Cerebellar nuclear complex (tissue), 1 donor: ENCODE measurements around the gene SETD1A.

Experiments
- DNase-seq, 2 experiments: peaks; one replicate each; lab custom pipeline; 2025; lab: John Stamatoyannopoulos, UW

SETD1A gene

DNA sequence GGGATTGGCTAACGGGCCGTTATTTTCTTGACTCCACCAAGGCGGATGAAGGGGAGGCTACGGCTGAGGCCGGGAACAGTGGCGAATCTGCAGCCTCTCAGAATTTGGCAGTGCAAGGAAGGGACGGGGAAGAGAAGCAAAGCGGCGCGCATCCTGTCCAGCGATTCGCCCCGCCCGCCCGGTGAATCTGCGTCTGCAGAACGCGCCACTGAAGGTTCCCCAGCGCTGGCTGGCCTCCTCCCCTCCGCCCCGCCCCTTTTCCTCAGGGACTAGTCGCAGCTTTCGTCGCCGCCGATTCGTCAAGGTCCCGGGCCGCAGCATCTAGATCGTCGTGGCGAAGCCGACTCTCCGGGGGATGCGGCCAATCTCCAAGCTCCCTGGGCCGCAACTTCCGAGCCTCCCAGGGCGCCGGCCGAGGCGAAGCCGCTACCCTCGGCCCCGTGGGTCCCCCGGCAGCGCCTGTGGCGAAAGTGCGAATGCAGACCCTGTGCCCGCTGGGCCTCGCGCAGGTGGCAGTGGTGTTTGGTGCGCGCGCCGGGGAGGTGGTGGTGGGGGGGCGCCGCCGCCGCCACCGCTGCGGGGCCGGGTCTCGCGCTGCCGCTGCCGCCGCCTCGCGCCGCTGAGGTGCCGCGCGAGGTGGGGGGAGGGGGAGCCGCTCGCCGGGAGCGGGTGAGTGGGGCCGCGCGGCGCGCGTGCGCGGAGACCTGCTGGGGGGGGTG is at the start of gene SETD1A:
Gene SETD1A (plus strand): TSS at position 299 of the 719 bp plus-strand sequence. CDS start 978 bp downstream, outside the sequence.
- peak; percentile 60 to 65 for DNase-seq

DNA sequence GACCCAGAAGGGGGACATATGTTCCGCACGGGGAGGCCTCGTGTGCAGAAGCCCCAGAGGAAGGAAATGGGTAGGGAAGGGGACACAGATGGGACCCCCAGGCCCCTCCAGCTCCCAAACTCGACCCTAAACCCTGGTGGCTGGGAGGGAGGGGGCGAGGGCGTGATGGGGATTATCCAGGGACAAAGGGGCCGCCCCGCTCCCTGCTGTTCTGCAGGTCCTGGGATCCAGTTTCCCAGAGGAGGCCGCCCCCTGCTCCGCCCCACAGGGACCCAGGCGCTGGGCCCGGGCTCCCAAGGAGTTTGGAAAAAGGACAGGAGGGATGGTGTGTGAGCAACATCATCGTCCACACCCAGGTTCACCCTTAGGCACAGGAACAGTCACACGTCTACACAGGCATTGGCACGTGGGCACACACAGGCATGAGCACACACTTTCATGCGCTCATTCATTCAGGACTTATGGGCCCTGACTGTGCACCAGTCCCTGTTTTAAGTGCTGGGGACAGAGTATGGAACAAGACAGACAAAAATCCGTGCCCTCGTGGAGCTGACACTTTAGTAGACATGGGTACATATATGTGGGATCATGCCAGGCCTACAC is 47.0 kb upstream of the SETD1A start:
- DNase-seq = no peak

DNA sequence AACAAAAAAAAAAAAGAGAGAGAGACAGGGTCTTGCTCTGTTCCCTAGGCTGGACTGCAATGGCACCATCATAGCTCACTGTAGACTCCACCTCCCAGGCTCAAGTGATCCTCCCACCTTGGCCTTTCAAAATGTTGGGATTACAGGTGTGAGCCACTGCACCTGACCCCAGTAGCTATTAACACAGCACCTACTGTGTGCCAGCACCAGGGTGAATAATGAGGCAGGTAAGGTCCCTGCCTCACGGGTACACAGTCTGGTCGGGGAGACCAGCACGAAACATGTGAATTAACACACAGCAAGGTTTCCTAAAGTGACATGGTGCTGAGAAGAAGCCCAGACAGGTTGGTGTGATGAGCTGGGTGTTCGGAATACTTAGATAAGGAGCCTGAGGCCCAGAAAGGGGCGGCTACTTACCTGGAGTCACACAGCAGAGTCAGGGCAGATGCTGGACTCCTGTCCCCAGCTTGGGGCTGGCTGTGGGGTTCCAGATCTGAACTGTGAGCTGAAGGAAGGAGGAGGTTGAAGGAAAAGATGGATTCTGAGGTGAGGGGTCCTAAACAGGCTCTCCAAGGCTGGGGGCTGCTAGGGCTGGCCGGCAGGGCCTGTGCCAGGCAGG is 44.7 kb upstream of the SETD1A start:
- no peak for DNase-seq

DNA sequence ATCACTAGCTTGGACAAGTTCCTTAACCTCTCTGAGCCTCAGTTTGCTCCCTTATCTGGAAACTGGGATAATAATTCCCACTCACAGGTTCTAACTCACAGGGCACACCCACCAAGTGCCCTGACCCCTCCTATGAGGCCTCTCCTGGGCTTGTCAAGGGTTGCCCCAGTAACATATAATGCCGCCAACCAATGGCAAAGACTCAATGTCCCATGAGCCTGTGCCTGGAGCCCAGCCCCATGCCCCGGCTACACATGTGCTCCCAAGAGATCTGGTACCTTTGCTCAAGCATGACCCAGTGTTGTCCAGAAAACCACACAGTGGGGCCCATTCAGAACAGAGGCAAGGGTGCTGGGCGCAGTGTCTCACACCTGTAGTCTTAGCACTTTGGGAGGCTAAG is 42.7 kb upstream of the SETD1A start:
- DNase-seq = no peak

- no peak for DNase-seq
Measured at GRCh38 chr16:30918614-30919013, 38.9 kb upstream of the SETD1A start.

DNA sequence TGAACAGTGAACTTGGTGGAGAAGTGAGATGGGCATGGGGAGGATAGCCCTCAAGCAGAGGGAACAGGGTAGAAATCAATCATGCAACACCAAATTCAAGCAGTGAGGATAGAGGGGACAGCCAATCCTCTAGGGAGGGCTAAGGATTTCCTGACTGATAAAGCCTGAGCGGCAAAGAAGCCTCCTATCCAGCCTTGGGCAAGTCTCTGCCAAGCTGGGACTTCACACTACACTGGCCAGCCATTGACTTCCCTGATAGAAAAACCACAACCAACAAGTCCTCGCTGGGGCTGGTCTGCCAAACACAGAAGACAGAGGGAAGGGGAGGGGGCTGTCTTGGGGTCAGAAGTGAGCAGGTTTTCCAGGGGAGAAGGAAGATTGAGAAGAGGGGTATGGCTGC is 36.7 kb upstream of the SETD1A start:
- DNase-seq = no peak

- no peak for DNase-seq
Measured at GRCh38 chr16:30921459-30921747, 36.2 kb upstream of the SETD1A start.

DNA sequence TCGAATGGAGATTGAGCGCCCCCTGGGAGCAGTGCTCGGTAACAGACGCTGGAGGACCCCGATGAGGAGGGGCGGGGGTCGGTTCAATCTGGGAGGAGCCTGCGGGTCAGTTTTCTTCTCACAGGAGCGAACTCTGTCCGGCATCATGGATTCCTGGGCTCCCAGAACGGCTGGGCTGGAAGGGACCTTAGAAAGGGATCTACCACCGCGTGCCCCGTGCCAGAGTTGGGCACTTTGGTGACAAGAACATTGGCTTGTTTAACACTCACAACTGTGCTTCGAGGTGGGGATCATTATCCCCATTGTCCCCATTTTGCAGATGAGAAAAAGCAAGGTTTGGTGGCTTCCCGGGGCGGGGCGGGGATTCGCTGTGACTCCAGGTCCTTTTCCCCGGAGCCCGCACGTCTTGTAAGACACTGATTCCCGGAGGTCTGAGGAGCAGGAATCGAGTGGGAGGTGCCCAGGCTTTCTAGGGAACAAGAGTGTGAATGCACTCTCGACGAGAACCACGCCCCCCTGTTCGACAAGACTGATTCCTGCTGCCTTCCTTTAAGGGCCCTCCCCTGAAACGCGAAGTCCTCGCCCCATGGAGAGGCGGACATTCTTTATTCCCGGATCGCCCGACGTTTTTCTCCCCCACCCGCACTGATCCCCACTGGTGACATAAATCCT is 35.7 kb upstream of the SETD1A start:
- peak in 1 of 2 experiments; percentile 41 for DNase-seq

DNA sequence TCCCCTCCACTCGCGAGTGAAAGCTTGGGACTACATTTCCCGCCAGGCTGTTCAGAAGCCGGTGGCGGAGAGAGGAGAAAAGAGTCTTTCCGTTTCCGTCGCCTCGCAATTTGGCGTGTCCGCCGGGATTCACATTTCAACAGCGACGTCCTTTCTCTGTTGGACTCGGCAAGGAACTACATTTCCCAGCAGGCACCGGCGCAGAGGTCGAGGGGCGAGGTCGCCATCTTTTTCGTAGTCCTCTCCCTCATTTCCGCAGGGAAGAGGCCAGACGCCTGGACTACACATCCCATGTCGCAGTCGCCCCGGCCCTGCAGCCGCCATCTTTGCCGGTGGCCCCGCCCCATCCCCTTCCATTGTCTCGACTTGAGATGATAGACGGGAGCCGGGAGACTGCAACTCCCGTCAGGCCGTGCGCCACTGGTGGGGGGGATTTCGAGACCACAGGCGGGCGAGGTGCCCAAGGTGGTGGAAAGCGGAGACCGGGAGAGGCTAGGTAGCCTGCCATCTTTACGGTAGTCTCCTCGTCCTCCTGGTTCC is 35.1 kb upstream of the SETD1A start:
- DNase-seq = peak; percentile 99 to 100

- DNase-seq = peak; percentile 100
Measured at GRCh38 chr16:30922960-30923535, 34.5 kb upstream of the SETD1A start.

- no peak for DNase-seq
Measured at GRCh38 chr16:30923554-30924075, 33.9 kb upstream of the SETD1A start, which contains the start of gene FBXL19. FBXL19 (plus strand) TSS chr16:30923572; CDS start chr16:30925755, 2,183 bp downstream.

- DNase-seq = no peak
Measured at GRCh38 chr16:30924076-30924912, 33.3 kb upstream of the SETD1A start.

DNA sequence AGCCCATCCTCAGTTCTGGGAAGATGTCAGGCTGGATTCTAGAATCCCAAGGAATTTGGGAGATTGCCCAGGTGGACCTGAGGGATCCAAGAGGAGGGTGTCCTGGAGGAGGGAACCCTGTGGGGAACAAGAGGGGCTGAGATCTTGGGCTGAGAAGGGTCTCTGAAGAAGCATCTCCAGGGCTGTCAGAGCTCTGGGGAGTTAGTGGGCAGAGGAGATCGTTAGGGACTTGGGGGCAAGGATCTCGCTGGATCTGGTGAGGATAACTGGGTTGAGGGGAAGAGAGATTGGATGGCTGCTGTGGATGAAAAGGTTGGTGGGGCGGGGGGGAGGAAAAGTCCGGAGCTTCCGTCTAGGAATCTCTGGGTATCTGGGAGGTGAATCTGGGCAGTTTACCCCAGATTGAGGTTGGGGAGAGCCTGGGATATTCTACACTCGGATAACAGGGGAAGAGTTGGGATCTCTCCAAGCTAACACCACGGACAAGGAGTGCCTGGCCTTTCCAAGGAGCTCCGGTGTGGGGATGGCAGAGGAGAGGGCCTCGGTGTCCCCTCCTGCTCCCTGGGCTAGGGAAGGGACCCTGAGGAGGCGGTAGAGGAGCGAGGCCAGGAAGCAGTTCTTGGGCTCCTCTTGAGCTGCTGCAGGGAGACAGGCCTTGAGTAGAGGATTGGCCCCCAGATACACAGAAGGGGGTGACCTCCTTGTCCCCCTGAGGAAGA is 32.5 kb upstream of the SETD1A start:
- no peak for DNase-seq

- DNase-seq = no peak
Measured at GRCh38 chr16:30925632-30925987, 31.9 kb upstream of the SETD1A start.

DNA sequence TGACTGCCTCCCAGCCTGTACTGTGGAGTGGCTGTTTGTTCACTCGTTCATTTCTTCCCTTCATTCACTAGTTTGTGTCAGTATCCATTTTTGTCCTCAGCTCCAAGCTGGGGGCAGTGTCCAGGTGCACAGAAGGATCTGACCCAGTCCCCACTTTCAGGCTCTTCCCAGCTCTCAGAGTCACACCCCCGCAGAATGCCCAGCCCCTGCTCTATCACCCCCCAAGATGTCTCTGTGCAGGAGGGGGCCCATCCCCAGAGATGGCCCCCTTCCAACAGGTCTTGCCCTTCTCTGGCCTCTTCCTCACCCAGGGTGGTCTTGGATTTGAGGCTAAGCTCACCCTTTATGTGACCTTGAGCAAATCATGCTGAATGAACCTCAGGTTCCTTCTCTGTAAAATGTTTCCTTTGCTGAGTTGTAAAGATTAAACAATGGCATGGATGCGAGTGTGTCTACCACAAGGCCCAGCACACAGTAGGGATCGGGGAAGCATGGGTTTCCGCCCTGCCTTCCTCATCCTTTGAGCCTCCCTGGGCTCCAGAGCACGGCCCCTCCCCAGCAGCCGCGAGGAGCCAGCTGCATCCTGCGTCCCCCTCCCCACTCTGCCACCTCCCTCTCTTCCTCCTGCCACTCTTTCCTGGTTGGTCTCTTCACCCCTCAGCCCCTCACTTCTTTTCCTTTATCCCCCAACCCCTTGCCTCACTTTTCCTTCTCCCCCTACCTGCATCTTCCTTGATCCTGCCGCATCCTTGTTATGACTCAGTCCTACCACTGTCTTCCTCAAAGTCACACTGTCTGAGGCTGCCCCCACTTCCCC is 31.4 kb upstream of the SETD1A start:
- DNase-seq = no peak

- no peak for DNase-seq
Measured at GRCh38 chr16:30926937-30927788, 30.4 kb upstream of the SETD1A start.

DNA sequence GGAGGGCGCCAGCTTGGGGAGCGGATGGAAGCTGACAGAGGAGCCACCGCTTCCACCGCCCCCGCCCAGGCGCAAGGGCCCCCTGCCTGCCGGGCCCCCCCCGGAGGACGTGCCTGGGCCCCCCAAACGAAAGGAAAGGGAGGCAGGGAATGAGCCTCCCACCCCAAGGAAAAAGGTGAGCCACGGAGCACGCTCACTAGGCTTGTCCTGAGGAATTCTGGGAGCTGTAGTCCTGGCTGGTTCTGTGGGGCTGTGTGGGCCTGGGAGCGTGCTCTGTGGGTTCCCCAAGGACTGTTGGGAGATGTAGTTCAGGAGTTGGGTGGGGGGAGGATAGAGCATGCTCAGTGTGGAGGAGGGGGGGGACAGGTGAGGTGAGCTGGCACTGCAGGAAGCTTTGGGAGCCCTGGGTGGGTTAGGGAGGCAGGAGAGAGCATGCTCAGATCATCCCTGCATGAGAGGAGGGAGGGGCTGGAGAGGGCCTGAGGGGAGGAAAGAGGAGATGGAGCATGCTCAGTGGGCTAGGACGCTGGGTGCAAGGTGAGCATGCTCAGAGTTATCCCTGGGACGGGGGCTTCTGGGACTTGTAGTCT is 29.7 kb upstream of the SETD1A start:
- peak; percentile 87 to 98 for DNase-seq

DNA sequence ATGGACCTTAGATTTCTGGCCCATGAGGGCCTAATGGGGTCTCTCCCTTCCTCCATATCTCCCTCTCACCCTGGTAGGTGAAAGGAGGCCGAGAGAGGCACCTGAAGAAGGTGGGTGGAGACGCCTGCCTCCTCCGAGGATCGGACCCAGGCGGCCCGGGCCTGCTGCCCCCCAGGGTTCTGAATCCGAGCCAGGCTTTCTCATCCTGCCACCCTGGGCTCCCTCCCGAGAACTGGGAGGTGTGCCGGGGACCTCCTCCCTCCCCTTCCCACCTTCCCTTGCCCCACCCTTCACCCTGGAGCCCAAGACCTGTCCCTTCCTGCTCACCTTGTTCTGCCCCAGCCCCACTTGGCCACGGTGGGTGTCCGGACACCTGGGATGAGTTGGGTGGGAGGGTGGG is 29.2 kb upstream of the SETD1A start:
- DNase-seq = no peak
